Esophagus muscularis mucosa (tissue), 4 donors: ENCODE results near the gene NTN5. TPM values are rescaled to one million over a fixed set of nuclear protein-coding genes. Genes with fewer than 3 reads are reported as not detected.

ENCODE experiments used
- DNase-seq: peaks from one replicate; pipeline ENCODE4 v3.0.0-alpha.2; 2017; ENCODE audit errors: extremely low spot score
- H3K27ac ChIP-seq, 4 donors: fragments of 200-600 bp; sonication (generic); replicated peaks in 1 of 4; 1 replicate in 3 of 4; 2 replicates in 1 of 4; pipeline ENCODE4 v1.5.1; 2016 to 2019; ENCODE audit warnings: mild to moderate bottlenecking in 1 of 4
- H3K27me3 ChIP-seq, 4 donors: fragments of 200-600 bp; sonication (generic); one replicate each; pipeline versions ENCODE4 v1.5.1 to v1.6.0; 2016 to 2019
- H3K36me3 ChIP-seq, 4 donors: fragments of 200-600 bp; sonication (generic); one replicate each; pipeline ENCODE4 v1.5.1; 2016 to 2019
- H3K4me1 ChIP-seq, 4 donors: fragments of 200-600 bp; sonication (generic); one replicate each; pipeline ENCODE4 v1.5.1; 2016 to 2019
- H3K4me3 ChIP-seq, 4 donors: fragments of 200-600 bp; sonication (generic); 1 replicate in 2 of 4; 2 replicates in 2 of 4; pipeline ENCODE4 v1.5.1; 2016 to 2019; ENCODE audit warnings: mild to moderate bottlenecking in 4 of 4, moderate library complexity in 1 of 4
- H3K9me3 ChIP-seq, 4 donors: fragments of 200-600 bp; sonication (generic); 1 replicate in 3 of 4; 2 replicates in 1 of 4; pipeline ENCODE4 v1.5.1; 2016 to 2019
- EP300 ChIP-seq: sonication (generic); formaldehyde crosslinking; IDR thresholded peaks from one replicate; pipeline ENCODE4 v1.6.1; 2017; ENCODE audit warnings: antibody characterized with exemption
- POLR2A ChIP-seq: fragments of 450-650 bp; IDR thresholded peaks from one replicate; pipeline ENCODE4 v1.6.1; 2017; ENCODE audit warnings: antibody characterized with exemption, moderate library complexity, mild to moderate bottlenecking, low read depth
- POLR2AphosphoS5 ChIP-seq, 2 donors: sonication (generic); formaldehyde crosslinking; IDR thresholded peaks; one replicate each; pipeline ENCODE4 v1.6.1; 2017; ENCODE audit warnings: antibody characterized with exemption in 2 of 2
- WGBS: methylation state at CpG from one replicate; pipeline ENCODE4 v1.1.5; 2018; 5-methylcytosine and 5-hydroxymethylcytosine counted together
- intact Hi-C: fragments of 100-400 bp; cut with DNase I; formaldehyde crosslinking; loops from one replicate; pipeline ENCODE4 v1.15.1; 2023
- total RNA-seq, 4 donors: library from RNA; depleted of rRNA; stranded (reverse); fragments of >200 nt; gene quantifications; one replicate each; pipeline versions ENCODE4 v1.1.0 to v1.2.1, GENCODE V29; 2016
- TF ChIP-seq, protein P1 (sequence below), 3 experiments: fragments of 200-600 bp in 2 of 3; fragments of 450-650 bp in 1 of 3; sonication (generic) in 2 of 3; IDR thresholded peaks; one replicate each; pipeline ENCODE4 v1.5.1; 2017 to 2019; ENCODE audit warnings: antibody characterized with exemption in 3 of 3, mild to moderate bottlenecking in 2 of 3, moderate library complexity in 1 of 3

The NTN5 gene
- total RNA-seq, 4 donors from 2014 or later, result under 0.01 to 0.34 (median 0.17) TPM; not detected in 1

DNA sequence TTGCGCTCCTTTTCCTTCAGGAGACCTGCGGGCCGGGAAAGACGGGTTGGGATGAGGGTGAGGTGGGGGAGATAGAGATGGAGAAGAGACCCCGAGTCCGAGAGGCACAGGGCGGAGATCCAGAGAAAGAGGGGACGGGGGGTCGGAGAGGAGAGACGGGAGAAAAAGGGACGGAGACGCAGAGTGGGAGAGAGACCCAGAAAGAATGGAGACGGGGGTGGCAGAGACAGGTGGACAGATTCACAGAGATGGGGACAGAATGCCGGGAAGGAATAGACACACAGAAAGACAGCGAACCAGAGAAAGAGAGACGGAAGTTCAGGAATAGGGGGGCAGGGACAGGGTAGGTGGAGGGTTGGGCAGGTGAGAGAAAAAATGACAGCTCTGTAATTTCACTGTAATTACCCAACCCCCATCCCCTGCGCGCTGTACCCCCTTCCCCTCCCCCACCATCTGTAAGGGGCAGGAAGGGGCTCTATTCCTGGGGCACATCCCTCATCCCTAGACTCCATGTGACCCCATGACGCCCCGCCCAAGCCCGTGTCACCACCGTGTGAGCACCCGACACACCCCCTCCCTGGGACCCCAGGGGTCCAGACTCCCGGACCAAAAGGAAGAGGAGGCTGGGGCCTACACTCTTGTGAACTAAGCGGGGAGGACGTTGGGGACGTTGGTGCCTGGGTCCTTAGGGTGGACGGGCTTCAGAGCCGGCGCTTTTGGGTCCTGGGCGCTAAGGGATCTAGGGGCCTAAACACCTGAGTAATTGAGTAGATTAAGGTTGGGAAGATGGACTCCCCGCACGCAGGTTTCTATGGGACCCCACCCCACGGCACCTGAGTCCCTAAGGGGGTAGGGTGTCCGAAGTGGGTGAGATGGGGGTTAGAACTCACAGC lies 36.6 kb downstream of the NTN5 start:
- Histone ChIP-seq H3K4me3 (peak overlapping the region; percentile 63 to 81 (median 78)), H3K4me1 (peaks cover 51 to 77% (median 70%) of the 10 kb centered on the region in 4 donors), H3K9me3 (no peaks in the 10 kb centered on the region), H3K27ac (peak overlapping the region; percentile 95 to 100 (median 96)), H3K27me3 (no peaks in the 10 kb centered on the region), H3K36me3 (peaks cover 0 to 15% (median 0%) of the 10 kb centered on the region in 4 donors)
- TF ChIP-seq POLR2AphosphoS5 (IDR thresholded peaks at IDR 0.05) (no peak), EP300 (no peak)
- TF ChIP-seq, protein P1, sequence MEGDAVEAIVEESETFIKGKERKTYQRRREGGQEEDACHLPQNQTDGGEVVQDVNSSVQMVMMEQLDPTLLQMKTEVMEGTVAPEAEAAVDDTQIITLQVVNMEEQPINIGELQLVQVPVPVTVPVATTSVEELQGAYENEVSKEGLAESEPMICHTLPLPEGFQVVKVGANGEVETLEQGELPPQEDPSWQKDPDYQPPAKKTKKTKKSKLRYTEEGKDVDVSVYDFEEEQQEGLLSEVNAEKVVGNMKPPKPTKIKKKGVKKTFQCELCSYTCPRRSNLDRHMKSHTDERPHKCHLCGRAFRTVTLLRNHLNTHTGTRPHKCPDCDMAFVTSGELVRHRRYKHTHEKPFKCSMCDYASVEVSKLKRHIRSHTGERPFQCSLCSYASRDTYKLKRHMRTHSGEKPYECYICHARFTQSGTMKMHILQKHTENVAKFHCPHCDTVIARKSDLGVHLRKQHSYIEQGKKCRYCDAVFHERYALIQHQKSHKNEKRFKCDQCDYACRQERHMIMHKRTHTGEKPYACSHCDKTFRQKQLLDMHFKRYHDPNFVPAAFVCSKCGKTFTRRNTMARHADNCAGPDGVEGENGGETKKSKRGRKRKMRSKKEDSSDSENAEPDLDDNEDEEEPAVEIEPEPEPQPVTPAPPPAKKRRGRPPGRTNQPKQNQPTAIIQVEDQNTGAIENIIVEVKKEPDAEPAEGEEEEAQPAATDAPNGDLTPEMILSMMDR (IDR thresholded peaks at IDR 0.05), result no peak
- WGBS, result 1% methylated on average over 20 of the region's 35 CpGs
- DNase-seq, result no peak
- intact Hi-C loops, result no loop called here

DNA sequence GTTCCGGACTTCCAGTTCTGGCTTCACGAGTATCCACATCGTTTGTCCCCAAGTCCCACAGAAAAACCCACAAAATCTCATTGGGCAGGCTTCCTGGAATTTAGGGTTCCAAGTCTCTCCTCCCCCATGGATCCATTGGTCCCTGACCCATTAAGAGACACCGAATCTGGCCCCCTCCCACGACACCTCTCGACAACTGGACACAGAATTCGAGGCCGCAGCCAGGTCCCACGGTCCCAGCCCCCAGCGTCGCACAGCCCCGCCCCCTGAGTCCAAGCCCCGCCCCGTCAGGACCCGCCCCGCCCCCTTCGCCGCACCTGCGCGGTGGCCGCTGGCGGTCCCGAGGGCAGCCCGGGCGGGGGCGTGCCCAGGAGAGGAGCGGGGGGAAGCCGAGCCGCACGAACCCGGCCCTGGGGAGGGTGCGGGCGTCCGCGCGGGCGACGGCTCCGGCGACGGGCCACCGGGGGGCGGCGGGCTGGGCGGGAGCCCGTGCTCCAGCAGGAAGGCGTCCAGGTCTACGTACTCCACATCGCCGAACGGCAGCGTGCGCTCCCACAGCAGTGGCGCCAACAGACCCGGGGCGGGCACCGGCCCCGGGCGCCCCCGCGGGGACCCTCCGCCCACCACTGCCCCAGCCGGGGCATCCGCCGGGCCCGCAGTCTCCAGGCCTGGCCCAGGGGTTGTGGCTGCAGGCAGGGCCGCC lies 37.4 kb downstream of the NTN5 start:
- Histone ChIP-seq H3K27me3 (no peaks in the 10 kb centered on the region), H3K4me3 (peak overlapping the region; percentile 63 to 81 (median 78)), H3K4me1 (peaks cover 59 to 85% (median 78%) of the 10 kb centered on the region in 4 donors), H3K9me3 (no peaks in the 10 kb centered on the region), H3K36me3 (peaks cover 0 to 19% (median 0%) of the 10 kb centered on the region in 4 donors), H3K27ac (peak overlapping the region; percentile 95 to 100 (median 96))
- WGBS, result 2% methylated on average over 8 of the region's 67 CpGs
- no peak for DNase-seq
- intact Hi-C loops, result no loop called here
- TF ChIP-seq EP300 (no peak), POLR2AphosphoS5 (IDR thresholded peaks at IDR 0.05) (peak; percentile 68 to 90)

DNA sequence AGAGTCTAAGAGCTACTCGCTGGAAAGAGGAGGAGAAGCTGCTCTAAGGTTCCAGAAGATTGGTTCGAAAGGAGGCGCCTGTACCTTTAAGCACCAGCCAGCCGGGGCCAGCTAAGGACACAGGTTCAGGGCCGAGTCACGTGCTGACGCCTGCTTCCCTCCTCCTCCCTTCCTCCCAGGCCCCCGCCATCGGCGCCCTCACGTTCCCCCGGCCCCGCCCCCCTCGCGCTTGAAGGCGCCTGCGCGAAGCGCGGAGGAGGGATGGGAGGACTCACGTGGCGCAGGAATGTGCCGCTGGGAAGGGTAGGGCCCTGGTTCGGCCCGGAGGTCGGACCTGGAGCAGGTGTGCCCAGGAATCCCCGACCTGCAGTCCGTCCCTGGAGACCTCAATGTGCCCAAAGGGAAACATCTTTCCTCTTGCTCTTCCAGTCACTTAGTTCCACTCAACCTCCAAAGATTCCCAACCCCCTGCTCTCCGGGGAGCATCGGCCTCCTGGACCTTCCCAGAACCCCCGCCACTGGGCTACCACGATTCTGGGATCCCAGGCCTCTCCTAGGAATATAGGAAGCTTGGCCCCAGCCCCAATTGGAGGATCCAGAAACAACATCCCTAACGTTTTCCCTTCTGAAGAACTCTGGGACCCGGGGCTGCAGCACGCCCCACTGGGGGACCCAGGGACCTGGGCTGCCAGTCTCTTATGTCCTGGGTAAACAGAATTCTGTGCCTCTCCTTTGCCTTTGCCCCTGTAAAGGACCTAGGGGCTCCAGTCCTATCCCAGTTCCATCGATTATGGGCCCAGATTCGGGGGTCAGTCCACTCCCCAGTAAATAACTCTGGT lies 38.2 kb downstream of the NTN5 start:
- 6% methylated on average over 23 of the region's 37 CpGs for WGBS
- Histone ChIP-seq H3K27me3 (no peaks in the 10 kb centered on the region), H3K36me3 (peaks cover 0 to 25% (median 0%) of the 10 kb centered on the region in 4 donors), H3K4me3 (peak overlapping the region; percentile 63 to 81 (median 78)), H3K27ac (peak overlapping the region; percentile 95 to 100 (median 96)), H3K4me1 (peaks cover 67 to 88% (median 86%) of the 10 kb centered on the region in 4 donors), H3K9me3 (no peaks in the 10 kb centered on the region)
- intact Hi-C loops, result no loop called here
- TF ChIP-seq, protein P1 (IDR thresholded peaks at IDR 0.05), result peak in 1 of 3 experiments; percentile 33
- TF ChIP-seq EP300 (no peak), POLR2A (peak; percentile 27), POLR2AphosphoS5 (IDR thresholded peaks at IDR 0.05) (peak; percentile 85 to 99)
- DNase-seq, result peak; percentile 98

DNA sequence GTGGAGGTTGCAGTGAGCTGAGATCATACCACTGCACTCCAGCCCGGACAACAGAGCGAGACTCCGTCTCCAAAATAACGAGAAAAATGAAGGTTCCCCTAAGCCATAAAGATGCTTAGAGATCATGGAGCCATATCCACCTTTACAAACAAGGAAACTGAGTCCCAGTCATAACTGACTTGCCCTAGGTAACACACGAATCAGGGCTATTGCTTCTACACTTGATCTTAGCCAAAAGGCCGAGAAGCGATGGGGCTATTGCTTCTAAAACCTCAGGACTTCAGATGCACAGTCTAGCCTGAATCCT lies 38.8 kb downstream of the NTN5 start:
- no peaks in the 10 kb centered on the region for H3K9me3 ChIP-seq
- intact Hi-C loops, result no loop called here
- no peaks in the 10 kb centered on the region for H3K27me3 ChIP-seq
- 36% methylated on average over 7 of the region's 7 CpGs for WGBS
- no peak for TF ChIP-seq EP300
- TF ChIP-seq, protein P1 (IDR thresholded peaks at IDR 0.05), result no peak
- no peak for TF ChIP-seq POLR2AphosphoS5 (IDR thresholded peaks at IDR 0.05)
- TF ChIP-seq POLR2A, result no peak
- peak overlapping the region; percentile 63 to 81 (median 78) for H3K4me3 ChIP-seq
- peak overlapping the region; percentile 95 to 100 (median 96) for H3K27ac ChIP-seq
- peaks cover 69 to 92% (median 89%) of the 10 kb centered on the region in 4 donors for H3K4me1 ChIP-seq
- no peak for DNase-seq
- peaks cover 0 to 31% (median 0%) of the 10 kb centered on the region in 4 donors for H3K36me3 ChIP-seq
